Measurements from ENCODE around the gene PPCS. TPM values are rescaled to one million over a fixed set of nuclear protein-coding genes. Genes with fewer than 3 reads are reported as not detected.

Gene PPCS
- total RNA-seq, 2 donors from 2014 or later = 38.7 to 48.9 TPM

- H3K4me1 Mint-ChIP-seq = peaks cover 12% of the 10 kb centered on the region
- no peak overlapping the region for H3K27ac Mint-ChIP-seq
- no peaks in the 10 kb centered on the region for H3K36me3 ChIP-seq (ENCODE audit: control insufficient read depth, insufficient read depth, low read length)
- H3K9me3 ChIP-seq (ENCODE audit: control insufficient read depth, low read length) = no peaks in the 10 kb centered on the region
- H3K9ac ChIP-seq (ENCODE audit: extremely low read depth, low read length, poor library complexity, severe bottlenecking) = no peak overlapping the region
- peaks cover 4% of the 10 kb centered on the region for H3K4me1 ChIP-seq (ENCODE audit: control insufficient read depth, insufficient read depth, low read length)
- H3K27me3 ChIP-seq (ENCODE audit: control insufficient read depth, insufficient read depth, low read length, poor library complexity, severe bottlenecking) = no peaks in the 10 kb centered on the region
- H3K4me3 ChIP-seq (ENCODE audit: low read length) = no peak overlapping the region
- no peak overlapping the region for H3K27ac ChIP-seq (ENCODE audit: low read depth, low read length)
- TF ChIP-seq, protein P1, sequence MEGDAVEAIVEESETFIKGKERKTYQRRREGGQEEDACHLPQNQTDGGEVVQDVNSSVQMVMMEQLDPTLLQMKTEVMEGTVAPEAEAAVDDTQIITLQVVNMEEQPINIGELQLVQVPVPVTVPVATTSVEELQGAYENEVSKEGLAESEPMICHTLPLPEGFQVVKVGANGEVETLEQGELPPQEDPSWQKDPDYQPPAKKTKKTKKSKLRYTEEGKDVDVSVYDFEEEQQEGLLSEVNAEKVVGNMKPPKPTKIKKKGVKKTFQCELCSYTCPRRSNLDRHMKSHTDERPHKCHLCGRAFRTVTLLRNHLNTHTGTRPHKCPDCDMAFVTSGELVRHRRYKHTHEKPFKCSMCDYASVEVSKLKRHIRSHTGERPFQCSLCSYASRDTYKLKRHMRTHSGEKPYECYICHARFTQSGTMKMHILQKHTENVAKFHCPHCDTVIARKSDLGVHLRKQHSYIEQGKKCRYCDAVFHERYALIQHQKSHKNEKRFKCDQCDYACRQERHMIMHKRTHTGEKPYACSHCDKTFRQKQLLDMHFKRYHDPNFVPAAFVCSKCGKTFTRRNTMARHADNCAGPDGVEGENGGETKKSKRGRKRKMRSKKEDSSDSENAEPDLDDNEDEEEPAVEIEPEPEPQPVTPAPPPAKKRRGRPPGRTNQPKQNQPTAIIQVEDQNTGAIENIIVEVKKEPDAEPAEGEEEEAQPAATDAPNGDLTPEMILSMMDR (conservative IDR thresholded peaks at IDR 0.05) = no peak
- no peak for DNase-seq
- peaks cover 1% of the 10 kb centered on the region for H3K9me3 Mint-ChIP-seq
- H3K27me3 Mint-ChIP-seq (ENCODE audit: insufficient read depth) = no peaks in the 10 kb centered on the region
- H3K36me3 Mint-ChIP-seq (ENCODE audit: low read depth) = no peaks in the 10 kb centered on the region
- no peak overlapping the region for H3K4me3 Mint-ChIP-seq
- WGBS, 2 experiments (ENCODE audit: insufficient coverage in 1 of 2, insufficient read length in 1 of 2) = 85 to 100% methylated on average over 1 of the region's 1 CpG
Measured at GRCh38 chr1:42429603-42430002, 26.7 kb upstream of the PPCS start.

DNA sequence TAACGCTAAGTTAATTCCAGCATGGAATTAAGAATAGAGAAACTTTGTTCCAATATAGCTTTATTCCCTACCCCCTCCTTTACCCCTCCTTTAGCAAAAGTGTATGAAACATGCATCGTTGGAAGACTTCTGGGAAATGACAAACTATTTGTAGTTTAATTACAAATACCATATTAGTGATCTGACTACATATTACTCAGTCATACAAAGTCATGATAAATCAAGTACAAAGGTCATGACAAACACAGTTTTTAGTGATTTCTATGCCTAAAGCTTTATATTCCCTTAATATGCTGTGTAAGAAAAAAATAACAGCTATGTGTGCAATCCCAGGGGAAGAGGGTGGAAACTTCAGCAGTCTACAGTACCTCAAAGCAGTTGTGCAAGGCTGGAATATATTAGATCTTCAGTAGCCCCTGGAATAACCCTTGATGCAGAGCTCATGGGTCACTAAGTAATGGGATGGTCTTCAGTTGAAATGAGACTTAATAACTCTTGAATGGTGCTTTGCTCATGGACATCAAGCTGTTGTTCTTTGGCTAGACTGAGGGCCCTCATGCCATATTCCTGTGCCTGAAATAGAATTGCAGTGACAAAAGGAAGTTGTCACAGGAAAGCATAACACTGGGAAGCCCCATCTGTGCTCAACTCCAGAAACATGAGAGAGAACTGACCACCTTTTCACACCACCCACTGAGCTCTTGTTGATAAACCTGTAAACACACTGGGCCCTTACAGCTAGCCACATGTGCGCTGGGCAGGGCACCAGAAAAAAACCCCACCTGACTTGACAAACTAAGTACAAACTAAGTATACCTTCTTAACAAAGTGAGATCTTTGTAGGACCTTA lies 25.8 kb upstream of the PPCS start:
- H3K9me3 Mint-ChIP-seq = peaks cover 1% of the 10 kb centered on the region
- H3K27ac Mint-ChIP-seq = no peak overlapping the region
- DNase-seq = no peak
- no peak overlapping the region for H3K4me3 ChIP-seq (ENCODE audit: low read length)
- peaks cover 12% of the 10 kb centered on the region for H3K4me1 Mint-ChIP-seq
- TF ChIP-seq, protein P1 (conservative IDR thresholded peaks at IDR 0.05) = no peak
- no peak overlapping the region for H3K27ac ChIP-seq (ENCODE audit: low read depth, low read length)
- no peaks in the 10 kb centered on the region for H3K9me3 ChIP-seq (ENCODE audit: control insufficient read depth, low read length)
- 95% methylated on average over 3 of the region's 3 CpGs; no CpG with 5 or more reads in 1 of the 2 experiments for WGBS, 2 experiments (ENCODE audit: insufficient coverage in 1 of 2, insufficient read length in 1 of 2)
- H3K36me3 Mint-ChIP-seq (ENCODE audit: low read depth) = no peaks in the 10 kb centered on the region
- no peak overlapping the region for H3K9ac ChIP-seq (ENCODE audit: extremely low read depth, low read length, poor library complexity, severe bottlenecking)
- no peaks in the 10 kb centered on the region for H3K27me3 ChIP-seq (ENCODE audit: control insufficient read depth, insufficient read depth, low read length, poor library complexity, severe bottlenecking)
- no peaks in the 10 kb centered on the region for H3K36me3 ChIP-seq (ENCODE audit: control insufficient read depth, insufficient read depth, low read length)
- no peak overlapping the region for H3K4me3 Mint-ChIP-seq
- no peaks in the 10 kb centered on the region for H3K27me3 Mint-ChIP-seq (ENCODE audit: insufficient read depth)
- H3K4me1 ChIP-seq (ENCODE audit: control insufficient read depth, insufficient read depth, low read length) = peaks cover 4% of the 10 kb centered on the region

DNA sequence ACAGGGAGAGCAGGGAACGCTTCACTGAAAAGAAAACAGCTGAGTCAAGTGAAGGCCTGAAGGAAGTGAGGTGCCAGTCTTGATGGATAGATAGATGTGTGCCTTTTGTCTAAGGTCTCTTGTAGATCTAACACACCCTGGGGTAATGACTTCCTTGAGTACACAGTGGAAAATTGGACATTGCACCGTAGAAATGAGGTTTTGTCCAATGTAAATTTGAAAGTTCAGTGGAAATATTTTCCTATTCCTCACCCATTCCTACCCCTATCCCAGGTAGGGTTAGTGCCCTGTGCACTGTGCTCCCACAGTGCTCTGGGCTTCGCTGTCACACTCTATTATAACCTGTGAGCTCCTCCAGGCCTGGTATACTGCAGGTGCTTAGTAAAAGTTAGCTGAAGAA lies 24.8 kb upstream of the PPCS start:
- Histone ChIP-seq H3K27ac (ENCODE audit: low read depth, low read length) (no peak overlapping the region), H3K36me3 (ENCODE audit: control insufficient read depth, insufficient read depth, low read length) (no peaks in the 10 kb centered on the region), H3K9ac (ENCODE audit: extremely low read depth, low read length, poor library complexity, severe bottlenecking) (no peak overlapping the region), H3K27me3 (ENCODE audit: control insufficient read depth, insufficient read depth, low read length, poor library complexity, severe bottlenecking) (no peaks in the 10 kb centered on the region), H3K4me1 (ENCODE audit: control insufficient read depth, insufficient read depth, low read length) (peaks cover 4% of the 10 kb centered on the region), H3K4me3 (ENCODE audit: low read length) (no peak overlapping the region), H3K9me3 (ENCODE audit: control insufficient read depth, low read length) (no peaks in the 10 kb centered on the region)
- Mint-ChIP-seq H3K36me3 (ENCODE audit: low read depth) (no peaks in the 10 kb centered on the region), H3K9me3 (no peaks in the 10 kb centered on the region), H3K4me3 (no peak overlapping the region), H3K27ac (no peak overlapping the region), H3K4me1 (peaks cover 12% of the 10 kb centered on the region), H3K27me3 (ENCODE audit: insufficient read depth) (no peaks in the 10 kb centered on the region)
- no peak for DNase-seq
- WGBS, 2 experiments (ENCODE audit: insufficient coverage in 1 of 2, insufficient read length in 1 of 2) = 86 to 100% methylated on average over 1 to 3 of the region's 3 CpGs
- TF ChIP-seq, protein P1 (conservative IDR thresholded peaks at IDR 0.05) = no peak

Measured in endodermal cell (in vitro differentiated cells).